Measurements from ENCODE around the gene FOXRED1.

The FOXRED1 gene

DNA sequence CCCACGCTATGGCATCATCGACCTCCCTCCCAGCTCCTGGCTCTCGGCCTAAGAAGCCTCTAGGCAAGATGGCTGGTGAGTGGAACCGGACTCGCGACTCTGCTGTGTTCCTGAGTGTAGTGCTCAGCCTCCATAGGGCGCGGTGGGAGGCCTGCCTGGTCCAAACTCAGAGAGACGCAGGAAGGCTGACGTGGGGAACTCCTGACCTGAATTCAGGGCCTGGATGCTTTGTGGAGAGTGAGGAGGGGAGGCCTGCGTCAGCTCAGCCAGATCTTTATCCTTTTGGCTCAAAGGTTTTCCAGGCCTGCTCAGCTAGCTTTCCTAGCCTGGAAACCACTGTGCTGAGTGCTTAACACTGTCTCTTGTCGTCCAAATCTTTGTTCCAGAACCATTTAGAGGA, 21.9 kb downstream of the FOXRED1 start:
- TF ChIP-seq, protein P1, sequence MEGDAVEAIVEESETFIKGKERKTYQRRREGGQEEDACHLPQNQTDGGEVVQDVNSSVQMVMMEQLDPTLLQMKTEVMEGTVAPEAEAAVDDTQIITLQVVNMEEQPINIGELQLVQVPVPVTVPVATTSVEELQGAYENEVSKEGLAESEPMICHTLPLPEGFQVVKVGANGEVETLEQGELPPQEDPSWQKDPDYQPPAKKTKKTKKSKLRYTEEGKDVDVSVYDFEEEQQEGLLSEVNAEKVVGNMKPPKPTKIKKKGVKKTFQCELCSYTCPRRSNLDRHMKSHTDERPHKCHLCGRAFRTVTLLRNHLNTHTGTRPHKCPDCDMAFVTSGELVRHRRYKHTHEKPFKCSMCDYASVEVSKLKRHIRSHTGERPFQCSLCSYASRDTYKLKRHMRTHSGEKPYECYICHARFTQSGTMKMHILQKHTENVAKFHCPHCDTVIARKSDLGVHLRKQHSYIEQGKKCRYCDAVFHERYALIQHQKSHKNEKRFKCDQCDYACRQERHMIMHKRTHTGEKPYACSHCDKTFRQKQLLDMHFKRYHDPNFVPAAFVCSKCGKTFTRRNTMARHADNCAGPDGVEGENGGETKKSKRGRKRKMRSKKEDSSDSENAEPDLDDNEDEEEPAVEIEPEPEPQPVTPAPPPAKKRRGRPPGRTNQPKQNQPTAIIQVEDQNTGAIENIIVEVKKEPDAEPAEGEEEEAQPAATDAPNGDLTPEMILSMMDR (IDR thresholded peaks at IDR 0.05): no peak
- Histone ChIP-seq H3K27ac (no peak overlapping the region), H3K9me3 (no peaks in the 10 kb centered on the region), H3K27me3 (no peaks in the 10 kb centered on the region), H3K36me3 (peaks cover 81% of the 10 kb centered on the region), H3K4me1 (ENCODE audit: control insufficient read depth in 1 of 2, insufficient read depth in 1 of 2, low read depth in 1 of 2, low read length in 1 of 2) (peaks cover 0 to 4% of the 10 kb centered on the region in 2 experiments), H3K4me3 (ENCODE audit: low read depth in 1 of 2, low read length in 1 of 2) (no peak overlapping the region)

DNA sequence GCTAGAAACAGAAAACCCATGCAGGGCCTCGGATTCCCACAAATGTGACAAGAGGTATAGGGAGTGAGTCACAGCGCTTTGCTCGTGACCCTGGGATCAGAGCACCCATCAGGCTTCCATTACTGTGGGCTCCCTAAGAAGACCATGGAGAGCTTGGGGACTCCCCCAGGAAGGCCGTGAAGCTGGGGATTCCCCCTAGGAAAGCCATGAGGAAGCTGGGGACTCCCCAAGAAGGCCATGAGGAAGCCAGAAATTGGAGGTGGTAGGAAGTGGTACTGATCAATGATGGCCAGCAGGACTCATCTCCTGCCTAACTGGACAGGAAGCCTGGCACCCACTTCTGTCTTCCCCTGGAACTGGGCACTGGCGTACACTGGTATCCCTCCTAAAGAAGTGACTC, 24.8 kb downstream of the FOXRED1 start:
- Histone ChIP-seq H3K4me1 (ENCODE audit: control insufficient read depth in 1 of 2, insufficient read depth in 1 of 2, low read depth in 1 of 2, low read length in 1 of 2) (peaks cover 0 to 4% of the 10 kb centered on the region in 2 experiments), H3K27me3 (no peaks in the 10 kb centered on the region), H3K27ac (peak overlapping the region; percentile 32), H3K36me3 (peaks cover 90% of the 10 kb centered on the region), H3K9me3 (no peaks in the 10 kb centered on the region), H3K4me3 (ENCODE audit: low read depth in 1 of 2, low read length in 1 of 2) (no peak overlapping the region)
- TF ChIP-seq, protein P1 (IDR thresholded peaks at IDR 0.05): no peak

DNA sequence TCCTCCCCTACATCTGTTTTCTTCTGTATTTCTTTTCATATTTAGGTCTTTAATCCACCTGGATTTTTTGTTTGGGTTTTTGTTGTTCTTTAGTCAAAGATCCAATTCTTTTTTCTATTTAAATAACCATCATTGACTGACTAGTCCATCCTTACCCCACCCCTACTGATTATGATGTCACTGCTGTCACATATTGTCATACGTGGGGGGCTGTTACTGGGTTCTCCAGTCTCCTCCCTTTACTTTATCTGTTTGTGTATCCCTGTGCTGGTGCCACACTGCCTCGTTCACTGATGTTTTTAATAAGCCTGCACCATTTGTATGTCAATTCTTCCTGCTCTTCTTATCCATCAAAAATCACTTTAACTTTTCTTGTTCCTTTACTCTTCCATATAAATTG, 28.1 kb downstream of the FOXRED1 start:
- H3K27ac ChIP-seq: no peak overlapping the region
- TF ChIP-seq, protein P1 (IDR thresholded peaks at IDR 0.05): no peak
- no peaks in the 10 kb centered on the region for H3K27me3 ChIP-seq
- no peaks in the 10 kb centered on the region for H3K9me3 ChIP-seq
- no peak overlapping the region for H3K4me3 ChIP-seq (ENCODE audit: low read depth in 1 of 2, low read length in 1 of 2)
- H3K36me3 ChIP-seq: peaks cover 78% of the 10 kb centered on the region
- H3K4me1 ChIP-seq (ENCODE audit: control insufficient read depth in 1 of 2, insufficient read depth in 1 of 2, low read depth in 1 of 2, low read length in 1 of 2): peaks cover 0 to 4% of the 10 kb centered on the region in 2 experiments

DNA sequence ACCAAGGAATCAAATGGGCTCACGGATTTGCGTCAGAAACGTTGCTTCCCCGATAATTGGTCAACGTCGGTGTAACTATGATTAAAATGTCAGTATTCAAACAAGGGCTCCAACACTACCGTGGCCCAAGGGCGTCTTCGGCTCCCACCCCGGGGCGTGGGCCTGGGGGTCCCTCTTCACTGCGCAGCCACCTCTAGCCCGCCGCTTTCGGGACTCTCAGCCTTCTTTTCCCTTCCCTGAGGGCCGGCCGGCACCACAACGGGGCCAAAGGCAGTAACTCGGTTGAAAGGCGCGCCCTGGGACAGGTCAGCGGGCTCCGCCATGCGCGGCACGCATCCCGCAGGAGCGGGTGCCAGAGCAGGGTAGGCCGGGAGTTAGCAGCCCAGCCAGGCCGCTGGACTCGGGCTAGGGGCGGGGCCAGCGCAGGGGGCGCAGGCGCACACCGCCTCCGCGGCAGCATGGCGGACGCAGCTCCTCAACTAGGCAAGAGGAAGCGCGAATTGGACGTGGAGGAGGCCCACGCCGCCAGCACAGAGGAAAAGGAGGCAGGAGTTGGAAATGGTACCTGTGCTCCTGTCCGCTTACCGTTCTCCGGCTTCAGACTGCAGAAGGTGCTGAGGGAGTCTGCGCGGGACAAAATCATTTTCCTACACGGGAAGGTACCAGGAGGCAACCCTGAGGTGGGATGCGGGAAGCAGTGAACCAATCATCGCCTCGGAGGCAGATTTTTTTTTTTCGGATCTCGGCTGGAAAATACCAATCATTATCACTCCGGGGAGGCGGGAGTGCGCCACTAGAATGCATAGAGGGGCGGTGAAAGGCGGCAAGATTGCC, 34.9 kb downstream of the FOXRED1 start, which contains the start of gene DCPS:
DCPS (plus strand) TSS at position 438 of the 834 bp plus-strand sequence; CDS start at position 459, 21 bp downstream.
- H3K4me1 ChIP-seq (ENCODE audit: control insufficient read depth in 1 of 2, insufficient read depth in 1 of 2, low read depth in 1 of 2, low read length in 1 of 2): peaks cover 17 to 18% of the 10 kb centered on the region in 2 experiments
- peak within 1 kb of the TSS; percentile 80 for H3K27ac ChIP-seq
- TF ChIP-seq, protein P1 (IDR thresholded peaks at IDR 0.05): peak; percentile 25
- H3K4me3 ChIP-seq (ENCODE audit: low read depth in 1 of 2, low read length in 1 of 2): peak within 1 kb of the TSS; percentile 67 to 76
- peaks cover 17% of the 10 kb centered on the region for H3K36me3 ChIP-seq
- H3K27me3 ChIP-seq: no peaks in the 10 kb centered on the region
- H3K9me3 ChIP-seq: no peaks in the 10 kb centered on the region

DNA sequence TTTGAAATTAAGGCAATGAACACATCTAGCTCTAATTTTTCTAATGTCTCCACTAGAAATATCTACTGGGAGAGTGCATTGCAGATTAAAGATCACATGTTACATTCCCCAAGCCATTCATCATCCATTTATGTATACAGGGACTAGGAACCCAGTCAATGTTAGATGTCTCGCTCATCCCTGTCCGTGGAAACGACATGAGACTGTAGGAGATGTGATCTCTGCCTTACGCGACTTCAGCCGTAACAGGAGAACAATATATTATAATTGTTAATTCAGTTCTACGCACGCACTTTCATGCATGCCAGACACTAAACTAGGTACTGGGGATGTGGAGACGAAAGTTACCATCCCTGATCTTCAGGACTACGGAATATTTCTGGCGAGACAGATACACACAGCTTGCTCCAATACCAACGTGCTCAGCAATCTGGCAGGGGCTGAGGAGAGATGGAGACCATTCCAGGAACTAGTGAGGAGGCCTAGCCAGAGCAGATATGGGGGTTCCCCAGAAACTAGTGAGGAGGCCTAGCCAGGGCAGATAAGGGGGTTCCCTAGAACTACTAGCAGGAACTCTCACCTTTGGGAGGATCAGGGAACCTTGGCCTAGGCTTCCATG, 35.6 kb downstream of the FOXRED1 start:
- Histone ChIP-seq H3K36me3 (peaks cover 15% of the 10 kb centered on the region), H3K4me1 (ENCODE audit: control insufficient read depth in 1 of 2, insufficient read depth in 1 of 2, low read depth in 1 of 2, low read length in 1 of 2) (peaks cover 17 to 18% of the 10 kb centered on the region in 2 experiments), H3K27me3 (no peaks in the 10 kb centered on the region), H3K27ac (peak overlapping the region; percentile 80), H3K9me3 (no peaks in the 10 kb centered on the region), H3K4me3 (ENCODE audit: low read depth in 1 of 2, low read length in 1 of 2) (peak overlapping the region; percentile 67 to 76)
- TF ChIP-seq, protein P1 (IDR thresholded peaks at IDR 0.05): no peak

Measured in neutrophil (primary cell).